HTERT RPE-1 (cell line): ENCODE measurements around the gene CARD11.

Source experiments
- in situ Hi-C: fragments of 300-500 bp; cut with MboI; formaldehyde crosslinking; loops from 4 replicates; pipeline ENCODE4 v1.14.3; 2020; ENCODE audit warnings: low sequenced_read_pairs

Gene CARD11

GRCh38 chr7:2945171-2945570, 98.5 kb downstream of the CARD11 start:
- in situ Hi-C loops, result no loop called here

- in situ Hi-C loops, result no loop called here
Measured at GRCh38 chr7:2944739-2945138, 98.9 kb downstream of the CARD11 start.

- in situ Hi-C loops, result no loop called here
Measured at GRCh38 chr7:2943851-2944601, 99.6 kb downstream of the CARD11 start.

- in situ Hi-C loops, result no loop called here
Measured at GRCh38 chr7:2941216-2941859, 102.3 kb downstream of the CARD11 start.

- in situ Hi-C loops, result no loop called here
Measured at GRCh38 chr7:2940466-2940865, 103.2 kb downstream of the CARD11 start.

- in situ Hi-C loops, result no loop called here
Measured at GRCh38 chr7:2939193-2939885, 104.3 kb downstream of the CARD11 start.

GRCh38 chr7:2938514-2939192, 105.0 kb downstream of the CARD11 start:
- in situ Hi-C loops, result no loop called here

GRCh38 chr7:2937701-2938513, 105.8 kb downstream of the CARD11 start:
- in situ Hi-C loops, result no loop called here

GRCh38 chr7:2936891-2937580, 106.6 kb downstream of the CARD11 start:
- in situ Hi-C loops, result no loop called here

GRCh38 chr7:2936301-2936700, 107.4 kb downstream of the CARD11 start:
- in situ Hi-C loops, result no loop called here

GRCh38 chr7:2934984-2935740, 108.5 kb downstream of the CARD11 start:
- in situ Hi-C loops, result no loop called here

- in situ Hi-C loops, result no loop called here
Measured at GRCh38 chr7:2934211-2934731, 109.4 kb downstream of the CARD11 start.

- in situ Hi-C loops, result no loop called here
Measured at GRCh38 chr7:2932402-2933251, 111.0 kb downstream of the CARD11 start.

- in situ Hi-C loops, result no loop called here
Measured at GRCh38 chr7:2931034-2931415, 112.6 kb downstream of the CARD11 start.

GRCh38 chr7:2930310-2931033, 113.2 kb downstream of the CARD11 start:
- in situ Hi-C loops, result no loop called here

GRCh38 chr7:2929321-2930201, 114.1 kb downstream of the CARD11 start:
- in situ Hi-C loops, result no loop called here
